PFSK-1 (cell line): Measurements from ENCODE around the gene LY9.

Source experiments
- POLR2AphosphoS5 ChIP-seq: IDR thresholded peaks from 2 replicates; pipeline ENCODE4 v1.6.1; 2012; ENCODE audit warnings: low read depth, mild to moderate bottlenecking, control low read depth, low read length, moderate library complexity
- REST ChIP-seq, 2 experiments: IDR thresholded peaks; 2 replicates each; pipeline versions ENCODE4 v1.6.1 to v1.8.0; 2011 to 2012; ENCODE audit warnings: low read depth in 2 of 2, low read length in 2 of 2, control low read depth in 1 of 2, inconsistent platforms in 1 of 2, mild to moderate bottlenecking in 1 of 2, moderate library complexity in 1 of 2; ENCODE audit not compliant: insufficient read depth in 1 of 2
- TAF1 ChIP-seq: IDR thresholded peaks from 2 replicates; pipeline ENCODE4 v1.6.1; 2012; ENCODE audit warnings: low read length, control low read depth, borderline replicate concordance; ENCODE audit not compliant: insufficient read depth

GRCh38 chr1:160776178-160776577 lies 19.8 kb upstream of the LY9 start:
- TF ChIP-seq POLR2AphosphoS5 (no peak), TAF1 (no peak), REST (IDR thresholded peaks at IDR 0.05; ENCODE audit: insufficient read depth in 1 of 2, low read depth in 2 of 2, low read length in 2 of 2) (no peak)
